Common myeloid progenitor, CD34-positive (primary cell): ENCODE measurements around the gene CXCL3.
A peak's percentile ranks its signal among the peaks of the same experiment; 100 is the strongest.

Source experiments
- CTCF ChIA-PET: fragments of 350-600 bp; sonication (Branson Sonifier 250); formaldehyde crosslinking; loops from one replicate; lab custom pipeline; 2021; ENCODE audit warnings: antibody characterized with exemption; lab: Charles Lee
- POLR2A ChIA-PET: fragments of 350-600 bp; sonication (Branson Sonifier 250); formaldehyde crosslinking; loops from one replicate; lab custom pipeline; 2021; ENCODE audit warnings: antibody characterized with exemption; lab: Charles Lee
- DNase-seq, 3 donors: peaks; one replicate each; pipeline versions ENCODE4 v3.0.0 to v3.0.0-alpha.2; 2013
- H3K27ac ChIP-seq, 2 experiments: 1 replicate in 1 of 2; 2 replicates in 1 of 2; pipeline ENCODE4 v1.7.0; 2013; ENCODE audit warnings: inconsistent platforms in 2 of 2, low read length in 2 of 2, mild to moderate bottlenecking in 2 of 2, low read depth in 1 of 2, moderate library complexity in 1 of 2; ENCODE audit not compliant: severe bottlenecking in 2 of 2, insufficient read depth in 1 of 2, poor library complexity in 1 of 2
- H3K27me3 ChIP-seq, 5 experiments: replicated peaks in 2 of 5; 1 replicate in 3 of 5; 2 replicates in 2 of 5; pipeline versions ENCODE4 v1.6.1 to v1.7.0; 2013; ENCODE audit warnings: low read length in 4 of 5, mild to moderate bottlenecking in 2 of 5, moderate library complexity in 2 of 5, inconsistent platforms in 1 of 5; ENCODE audit not compliant: insufficient read depth in 5 of 5, control insufficient read depth in 4 of 5
- H3K36me3 ChIP-seq, 4 experiments: 1 replicate in 2 of 4; 2 replicates in 2 of 4; pipeline versions ENCODE4 v1.6.1 to v1.7.0; 2013; ENCODE audit warnings: low read length in 3 of 4, control low read depth in 1 of 4, mild to moderate bottlenecking in 1 of 4; ENCODE audit not compliant: control insufficient read depth in 4 of 4, insufficient read depth in 4 of 4
- H3K4me1 ChIP-seq, 4 experiments: 1 replicate in 3 of 4; 2 replicates in 1 of 4; pipeline versions ENCODE4 v1.6.1 to v1.7.1; 2013; ENCODE audit warnings: low read length in 3 of 4, mild to moderate bottlenecking in 3 of 4, control low read depth in 1 of 4, inconsistent platforms in 1 of 4, moderate library complexity in 1 of 4; ENCODE audit not compliant: control insufficient read depth in 4 of 4, insufficient read depth in 4 of 4; ENCODE audit errors: control extremely low read depth in 1 of 4
- H3K4me3 ChIP-seq, 7 experiments: 1 replicate in 4 of 7; 2 replicates in 3 of 7; pipeline versions ENCODE4 v1.5.1 to v1.7.0; 2013; ENCODE audit warnings: mild to moderate bottlenecking in 7 of 7, low read length in 6 of 7, moderate library complexity in 6 of 7, inconsistent platforms in 2 of 7, low read depth in 2 of 7, control low read depth in 1 of 7; ENCODE audit not compliant: insufficient read depth in 4 of 7, control insufficient read depth in 1 of 7; ENCODE audit errors: extremely low read depth in 1 of 7
- H3K9me3 ChIP-seq, 5 experiments: 1 replicate in 4 of 5; 2 replicates in 1 of 5; pipeline versions ENCODE4 v1.6.1 to v1.7.1; 2013; ENCODE audit warnings: low read length in 4 of 5, mild to moderate bottlenecking in 2 of 5, inconsistent platforms in 1 of 5, low read depth in 1 of 5, moderate library complexity in 1 of 5; ENCODE audit not compliant: control insufficient read depth in 4 of 5, insufficient read depth in 2 of 5; ENCODE audit errors: control extremely low read depth in 1 of 5
- WGBS: methylation state at CpG from one replicate; pipeline ENCODE4 v1.1.5; 2013; ENCODE audit not compliant: insufficient coverage; 5-methylcytosine and 5-hydroxymethylcytosine counted together

Gene CXCL3

GRCh38 chr4:74056858-74057562 lies 18.5 kb upstream of the CXCL3 start:
- peak overlapping the region in 1 of 7 experiments; percentile 1 for H3K4me3 ChIP-seq
- H3K4me1 ChIP-seq = peaks cover 10 to 51% (median 30%) of the 10 kb centered on the region in 4 experiments
- no CpG with 5 or more reads among the region's 4 CpGs for WGBS
- H3K9me3 ChIP-seq = peaks cover 0 to 5% (median 0%) of the 10 kb centered on the region in 5 experiments
- H3K27me3 ChIP-seq = no peaks in the 10 kb centered on the region
- H3K27ac ChIP-seq = peak overlapping the region; percentile 74 to 91
- CTCF ChIA-PET = interaction anchor here (0.6 to 4.0 kb wide), 13 partner anchors 10 to 63 kb away, joined by 3 to 29 read pairs (median 4); partner anchors contain the start of genes CXCL2, CXCL3 and CXCL5
- POLR2A ChIA-PET = interaction anchor here (1.1 kb wide), 1 partner anchor 36 kb away, joined by 4 read pairs; no protein-coding TSS in a partner anchor
- H3K36me3 ChIP-seq = peaks cover 0 to under 1% (median 0%) of the 10 kb centered on the region in 4 experiments
- DNase-seq = peak; percentile 85 to 95 (median 91)

GRCh38 chr4:74056114-74056857 lies 17.8 kb upstream of the CXCL3 start:
- CTCF ChIA-PET = interaction anchor here (0.8 to 4.0 kb wide), 15 partner anchors 10 to 394 kb away, joined by 3 to 29 read pairs (median 4); partner anchors contain the start of genes CXCL2, CXCL3 and CXCL5
- Histone ChIP-seq H3K36me3 (no peaks in the 10 kb centered on the region), H3K9me3 (peaks cover 0 to under 1% (median 0%) of the 10 kb centered on the region in 5 experiments), H3K27me3 (no peaks in the 10 kb centered on the region), H3K4me3 (peak overlapping the region in 1 of 7 experiments; percentile 1), H3K4me1 (peaks cover 10 to 51% (median 30%) of the 10 kb centered on the region in 4 experiments), H3K27ac (peak overlapping the region; percentile 74 to 91)
- WGBS = no CpG with 5 or more reads among the region's 1 CpG
- peak in 1 of 3 donors; percentile 38 for DNase-seq
- POLR2A ChIA-PET = interaction anchor here (0.6 to 1.1 kb wide), 2 partner anchors 33 to 37 kb away, joined by 3 to 4 read pairs; no protein-coding TSS in a partner anchor

GRCh38 chr4:74055498-74055897 lies 17.0 kb upstream of the CXCL3 start:
- H3K9me3 ChIP-seq = no peaks in the 10 kb centered on the region
- DNase-seq = no peak
- 100% methylated on average over 2 of the region's 3 CpGs for WGBS
- peak overlapping the region in 1 of 2 experiments; percentile 91 for H3K27ac ChIP-seq
- POLR2A ChIA-PET = no interaction called here
- peaks cover 10 to 51% (median 30%) of the 10 kb centered on the region in 4 experiments for H3K4me1 ChIP-seq
- H3K36me3 ChIP-seq = no peaks in the 10 kb centered on the region
- H3K4me3 ChIP-seq = no peak overlapping the region
- CTCF ChIA-PET = interaction anchor here (1.1 to 4.0 kb wide), 11 partner anchors 11 to 393 kb away, joined by 3 to 29 read pairs (median 4); partner anchors contain the start of genes CXCL2, CXCL3 and CXCL5
- no peaks in the 10 kb centered on the region for H3K27me3 ChIP-seq

DNA sequence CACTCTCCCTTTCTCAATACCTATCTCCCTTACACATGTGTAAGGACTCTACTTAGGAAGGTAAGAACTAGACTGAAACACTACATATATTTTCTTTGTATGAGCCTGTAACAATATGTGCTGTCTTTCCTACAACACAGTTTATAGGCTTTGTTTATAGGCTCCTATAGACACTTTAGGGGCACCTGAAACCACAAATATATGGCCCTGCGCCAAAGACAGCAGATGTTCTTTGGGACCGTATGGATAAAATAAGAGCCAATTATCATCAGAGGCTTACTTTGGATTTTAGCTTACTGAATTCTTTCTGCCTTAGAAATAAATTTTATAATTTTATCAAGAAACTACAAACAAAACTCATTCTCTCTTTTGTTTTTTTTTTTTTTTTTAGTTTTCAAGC lies 16.6 kb upstream of the CXCL3 start:
- no peaks in the 10 kb centered on the region for H3K27me3 ChIP-seq
- ChIA-PET CTCF (interaction anchor here (1.1 to 4.0 kb wide), 6 partner anchors 17 to 392 kb away, joined by 3 to 29 read pairs (median 6); partner anchors contain the start of genes CXCL2 and CXCL3), POLR2A (no interaction called here)
- H3K27ac ChIP-seq = no peak overlapping the region
- DNase-seq = no peak
- H3K9me3 ChIP-seq = no peaks in the 10 kb centered on the region
- peaks cover 10 to 51% (median 30%) of the 10 kb centered on the region in 4 experiments for H3K4me1 ChIP-seq
- no CpG with 5 or more reads among the region's 2 CpGs for WGBS
- H3K36me3 ChIP-seq = no peaks in the 10 kb centered on the region
- H3K4me3 ChIP-seq = no peak overlapping the region

DNA sequence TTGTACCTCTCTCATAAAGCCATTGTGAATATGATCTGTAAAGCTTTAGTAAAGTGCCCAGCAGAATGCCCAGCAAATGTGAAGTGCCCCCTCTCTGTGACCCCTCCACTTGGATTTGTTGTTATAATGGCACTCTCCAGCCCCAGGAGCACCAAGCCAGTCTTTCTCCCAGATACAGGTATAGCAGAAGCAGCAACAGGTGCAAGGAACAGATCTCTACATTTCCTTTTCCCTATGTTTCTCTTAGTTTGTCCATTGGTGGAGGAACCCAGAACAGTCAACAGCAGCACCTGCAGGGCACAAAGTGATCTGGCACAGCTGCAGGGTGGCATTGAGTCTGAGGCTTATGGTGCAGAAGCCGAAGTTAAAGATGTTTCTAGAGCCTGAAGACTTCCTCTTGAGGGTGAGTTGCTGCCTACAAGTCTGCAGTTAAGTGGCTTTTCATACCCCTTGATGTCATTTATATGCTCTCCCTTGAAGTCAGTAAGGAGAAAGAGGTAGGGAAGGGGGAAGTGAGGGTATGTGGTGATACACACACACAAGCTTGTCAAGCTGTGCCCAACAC lies 16.1 kb upstream of the CXCL3 start:
- Histone ChIP-seq H3K4me3 (no peak overlapping the region), H3K27me3 (no peaks in the 10 kb centered on the region), H3K36me3 (no peaks in the 10 kb centered on the region), H3K4me1 (peaks cover 10 to 51% (median 30%) of the 10 kb centered on the region in 4 experiments), H3K9me3 (no peaks in the 10 kb centered on the region), H3K27ac (no peak overlapping the region)
- WGBS = 0% methylated on average over 1 of the region's 1 CpG
- ChIA-PET CTCF (interaction anchor here (1.3 to 4.0 kb wide), 4 partner anchors 16 to 392 kb away, joined by 3 to 29 read pairs (median 16); partner anchors contain the start of genes CXCL2 and CXCL3), POLR2A (no interaction called here)
- DNase-seq = peak in 2 of 3 donors; percentile 75 to 87

- no CpG with 5 or more reads among the region's 1 CpG for WGBS
- no peaks in the 10 kb centered on the region for H3K27me3 ChIP-seq
- peaks cover 0 to 4% (median 0%) of the 10 kb centered on the region in 5 experiments for H3K9me3 ChIP-seq
- no peaks in the 10 kb centered on the region for H3K36me3 ChIP-seq
- no peak overlapping the region for H3K4me3 ChIP-seq
- no peak for DNase-seq
- no peak overlapping the region for H3K27ac ChIP-seq
- ChIA-PET POLR2A (no interaction called here), CTCF (no interaction called here)
- peaks cover 0 to 20% (median 7%) of the 10 kb centered on the region in 4 experiments for H3K4me1 ChIP-seq
Observed at GRCh38 chr4:74047152-74047551, 8.7 kb upstream of the CXCL3 start.
